HL-60/S4 (cell line): ENCODE measurements around the gene KRT15.

ENCODE experiments used
- in situ Hi-C: fragments of 300-500 bp; cut with MboI; formaldehyde crosslinking; loops from 2 replicates; pipeline ENCODE4 v1.14.3; 2022; ENCODE audit warnings: low sequenced_read_pairs

Gene KRT15

GRCh38 chr17:41505809-41506767 lies 12.6 kb downstream of the KRT15 start:
- in situ Hi-C loops: no loop called here

GRCh38 chr17:41505007-41505808 lies 13.5 kb downstream of the KRT15 start, which contains the start of gene KRT13:
Gene KRT13, minus strand, starts transcription at chr17:41505612. Its CDS starts 62 bp downstream, at chr17:41505550.
- in situ Hi-C loops: no loop called here

- in situ Hi-C loops: no loop called here
Observed at GRCh38 chr17:41504246-41504977, 14.3 kb downstream of the KRT15 start.

DNA sequence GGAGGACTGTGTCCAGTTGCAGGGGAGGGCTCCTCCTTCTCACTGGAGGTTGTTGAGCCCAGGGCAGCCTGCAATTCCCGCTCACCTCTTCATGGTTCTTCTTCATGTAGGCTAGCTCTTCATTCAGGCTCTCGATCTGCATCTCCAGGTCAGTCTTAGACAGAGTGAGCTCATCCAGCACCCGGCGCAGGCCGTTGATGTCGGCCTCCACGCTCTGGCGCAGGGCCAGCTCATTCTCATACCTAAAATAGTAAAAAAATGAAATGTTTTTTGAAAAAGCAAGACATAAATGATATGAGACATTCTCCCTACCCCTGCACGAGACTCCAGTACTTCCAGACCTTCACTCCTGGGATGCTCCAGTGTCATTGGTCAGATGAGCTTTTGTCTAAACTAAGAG lies 15.5 kb downstream of the KRT15 start:
- in situ Hi-C loops: no loop called here

DNA sequence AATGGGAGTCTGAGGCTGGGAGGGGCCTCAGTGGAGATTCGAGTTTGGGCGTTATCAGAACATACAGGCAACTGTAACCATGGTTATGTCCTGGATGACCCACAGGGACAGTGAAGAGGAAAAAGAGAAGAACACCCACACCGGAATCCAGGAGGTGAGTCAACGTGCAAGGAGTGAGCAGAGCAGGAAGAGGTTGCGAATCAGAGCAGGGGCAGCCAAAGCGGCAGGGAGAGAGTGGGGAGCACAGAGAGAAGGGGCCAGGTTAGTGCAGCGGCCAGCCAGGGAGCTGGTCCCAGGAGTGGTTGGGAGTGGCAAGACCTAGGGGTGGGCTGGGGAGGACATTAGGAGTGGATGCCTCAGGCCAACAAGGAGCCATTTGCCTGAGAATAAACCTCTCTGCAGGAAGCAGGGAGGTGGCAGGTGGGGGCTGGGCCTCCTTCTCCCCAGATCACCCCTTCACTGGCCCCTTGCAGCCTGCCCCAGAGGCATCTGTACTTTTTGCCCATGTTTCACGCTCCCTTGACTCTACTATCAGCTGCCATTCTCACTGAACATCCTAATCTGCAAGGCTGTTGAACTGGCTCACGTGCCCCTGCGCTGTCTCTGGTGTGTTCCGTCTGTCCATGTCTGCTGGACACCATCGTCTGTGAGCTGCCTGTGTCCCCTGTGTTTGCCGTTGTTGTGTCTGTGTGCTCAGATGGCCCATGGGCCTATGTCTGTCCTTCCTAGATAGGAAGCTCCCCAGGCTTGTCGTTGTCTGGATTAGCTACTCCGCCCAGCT lies 18.4 kb downstream of the KRT15 start:
- in situ Hi-C loops: no loop called here

GRCh38 chr17:41499714-41500113 lies 19.0 kb downstream of the KRT15 start:
- in situ Hi-C loops: no loop called here

- in situ Hi-C loops: no loop called here
Observed at GRCh38 chr17:41498276-41498675, 20.4 kb downstream of the KRT15 start.

DNA sequence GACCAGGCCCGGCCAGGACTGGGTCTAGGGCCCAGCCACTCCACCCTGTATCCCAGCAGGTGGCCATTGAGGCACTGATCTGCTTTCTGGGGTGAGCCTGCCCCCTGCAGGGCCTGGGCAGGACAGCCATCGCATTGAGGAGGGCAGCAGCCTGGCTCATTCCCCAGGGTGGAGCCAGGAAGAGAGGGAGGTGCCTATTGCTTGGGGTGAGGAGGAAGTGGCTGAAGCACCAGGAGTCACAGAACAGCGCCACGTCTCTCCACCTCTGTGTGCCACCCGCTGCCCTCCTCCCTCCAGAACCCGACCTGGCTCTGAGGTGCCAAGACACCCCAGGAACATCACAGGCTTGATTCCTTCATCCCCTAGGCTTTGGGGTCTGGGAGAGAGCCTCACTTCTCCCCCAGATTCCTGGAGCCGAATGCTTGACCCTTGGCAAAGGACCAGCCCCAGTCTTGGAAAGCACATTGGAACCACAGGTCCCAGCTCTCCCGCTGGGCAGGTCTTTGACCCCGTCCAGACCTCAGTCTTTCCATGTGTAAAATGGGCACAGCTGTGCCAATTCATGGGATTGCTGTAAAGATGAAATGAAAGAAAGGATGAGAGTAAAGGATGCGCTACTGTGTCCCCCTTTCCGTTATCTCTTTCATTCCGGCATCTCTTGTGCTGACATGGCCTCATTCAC lies 21.7 kb downstream of the KRT15 start:
- in situ Hi-C loops: no loop called here

DNA sequence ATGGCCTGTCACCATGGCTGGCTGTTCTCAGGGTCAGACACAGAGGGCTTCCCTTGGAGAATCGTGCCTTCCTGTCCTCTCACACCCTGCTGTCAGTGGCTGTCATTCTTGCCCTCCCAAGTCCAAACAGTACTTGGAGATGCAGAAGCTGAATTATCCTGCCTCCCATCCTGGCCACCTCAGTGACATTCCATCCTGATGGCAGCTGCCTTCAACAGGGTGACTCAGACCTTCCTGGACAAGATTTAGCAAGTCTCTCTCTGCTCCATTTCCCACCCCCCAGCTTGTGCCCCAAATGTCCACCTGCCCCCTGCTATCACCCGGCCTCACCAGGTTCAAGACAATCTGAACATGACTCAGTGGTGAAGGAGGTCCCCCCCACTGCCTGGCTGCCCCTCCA lies 24.2 kb downstream of the KRT15 start:
- in situ Hi-C loops: no loop called here

- in situ Hi-C loops: no loop called here
Observed at GRCh38 chr17:41492771-41493170, 25.9 kb downstream of the KRT15 start.

GRCh38 chr17:41492351-41492750 lies 26.3 kb downstream of the KRT15 start:
- in situ Hi-C loops: no loop called here

DNA sequence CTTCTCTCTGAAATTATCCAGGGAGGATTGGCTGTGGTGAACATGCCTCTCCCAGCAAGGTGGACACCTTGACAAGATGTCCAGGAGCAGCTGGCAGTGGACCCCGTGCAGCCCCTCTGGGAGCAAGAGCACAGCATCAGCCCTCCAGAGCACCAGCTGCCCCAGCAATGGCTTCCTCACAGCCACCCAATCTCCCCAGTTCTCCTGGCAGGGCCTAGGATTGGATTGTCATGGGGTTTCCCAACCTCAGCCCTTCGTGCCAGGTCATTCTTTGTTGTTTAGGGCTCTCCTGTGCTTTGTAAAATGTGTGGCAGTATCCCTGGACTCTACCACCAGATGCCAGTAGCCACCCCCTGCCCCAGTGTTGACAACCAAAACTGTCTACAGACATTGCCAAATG lies 27.2 kb downstream of the KRT15 start:
- in situ Hi-C loops: no loop called here

GRCh38 chr17:41490000-41490990 lies 28.4 kb downstream of the KRT15 start:
- in situ Hi-C loops: no loop called here

GRCh38 chr17:41489531-41489930 lies 29.2 kb downstream of the KRT15 start, which contains the start of gene KRT36:
Gene KRT36, minus strand, starts transcription at chr17:41489910. Its CDS starts 46 bp downstream, at chr17:41489864.
- in situ Hi-C loops: no loop called here

DNA sequence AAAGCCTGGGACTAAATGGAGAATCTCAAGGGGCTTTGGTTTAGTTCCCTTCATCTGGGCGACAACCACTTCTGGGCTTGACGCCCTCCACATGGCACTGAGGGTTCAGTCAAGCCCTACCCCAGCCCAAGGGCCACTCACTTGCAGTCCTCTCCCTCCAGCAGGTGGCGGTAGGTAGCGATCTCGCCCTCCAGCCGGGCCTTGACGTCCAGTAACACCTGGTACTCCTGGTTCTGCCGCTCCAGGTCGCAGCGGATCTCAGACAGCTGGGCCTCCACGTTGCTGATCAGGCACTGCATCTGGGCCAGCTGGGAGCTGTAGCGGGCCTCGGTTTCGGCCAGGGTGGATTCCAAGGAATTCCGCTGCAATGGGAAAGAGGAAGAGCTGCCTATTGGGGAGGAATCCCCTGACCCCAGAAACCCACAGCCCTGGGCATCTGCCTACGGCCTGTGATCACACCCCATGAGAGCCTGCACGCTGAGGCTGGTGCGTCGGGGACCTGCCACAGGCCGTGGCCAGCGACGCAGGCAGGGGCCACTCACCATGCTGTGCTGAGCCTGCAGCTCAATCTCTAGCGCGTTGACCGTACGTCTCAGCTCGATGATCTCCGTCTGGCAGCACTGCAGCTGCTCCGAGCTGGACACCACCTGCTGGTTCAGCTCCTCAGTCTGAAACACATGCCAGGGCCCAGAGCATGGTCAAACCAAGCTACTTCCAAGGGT lies 31.7 kb downstream of the KRT15 start:
- in situ Hi-C loops: no loop called here

- in situ Hi-C loops: no loop called here
Observed at GRCh38 chr17:41486316-41486715, 32.4 kb downstream of the KRT15 start.
